ENCODE results near the gene AGRN. TPM values are rescaled to one million over a fixed set of nuclear protein-coding genes. Genes with fewer than 3 reads are reported as not detected.

AGRN gene
- total and polyA plus RNA-seq, 8 donors: 40.5 to 166 (median 71.4) TPM

- Histone ChIP-seq H3K9me3 (no peaks in the 10 kb centered on the region), H3K4me3 (no peak overlapping the region), H3K36me3 (no peaks in the 10 kb centered on the region), H3K27me3 (no peaks in the 10 kb centered on the region), H3K4me1 (peaks cover 0 to 7% (median 6%) of the 10 kb centered on the region in 3 donors), H3K27ac (no peak overlapping the region)
- whole genome bisulfite sequencing, 2 donors: 87 to 91% methylated on average over 42 to 43 of the region's 43 CpGs
- FAIRE-seq (no peak), DNase-seq (peak in 3 of 6 donors; percentile 32 to 68 (median 55)), ATAC-seq (no peak)
- no peak for TF ChIP-seq CTCF (IDR thresholded peaks at IDR 0.05)
- intact Hi-C loops (cut with DNase I): no loop called here
Measured at GRCh38 chr1:1083416-1084371, 63.8 kb downstream of the AGRN start.

GRCh38 chr1:1084372-1085170, 64.7 kb downstream of the AGRN start:
- TF ChIP-seq CTCF (IDR thresholded peaks at IDR 0.05): no peak
- no peak overlapping the region for H3K27ac ChIP-seq
- H3K36me3 ChIP-seq: no peaks in the 10 kb centered on the region
- ATAC-seq (no peak), FAIRE-seq (no peak), DNase-seq (peak in 3 of 6 donors; percentile 23 to 70 (median 53))
- H3K4me3 ChIP-seq: no peak overlapping the region
- H3K4me1 ChIP-seq: peaks cover 0 to 4% (median 4%) of the 10 kb centered on the region in 3 donors
- intact Hi-C loops (cut with DNase I): no loop called here
- 91 to 94% methylated on average over 36 to 38 of the region's 38 CpGs for WGBS, 2 donors
- H3K9me3 ChIP-seq: no peaks in the 10 kb centered on the region
- H3K27me3 ChIP-seq: no peaks in the 10 kb centered on the region

GRCh38 chr1:1085171-1085841, 65.4 kb downstream of the AGRN start:
- intact Hi-C loops (cut with DNase I): no loop called here
- Histone ChIP-seq H3K9me3 (no peaks in the 10 kb centered on the region), H3K4me1 (no peaks in the 10 kb centered on the region), H3K36me3 (no peaks in the 10 kb centered on the region), H3K27me3 (no peaks in the 10 kb centered on the region), H3K4me3 (no peak overlapping the region), H3K27ac (no peak overlapping the region)
- TF ChIP-seq CTCF (IDR thresholded peaks at IDR 0.05): no peak
- WGBS, 2 donors: 89 to 90% methylated on average over 17 to 30 of the region's 30 CpGs
- ATAC-seq (no peak), DNase-seq (peak in 2 of 6 donors; percentile 56 to 70), FAIRE-seq (no peak)

- FAIRE-seq: no peak
Measured at GRCh38 chr1:1085911-1086841, 66.3 kb downstream of the AGRN start.

More at GRCh38 chr1:1085911-1086841, 66.3 kb downstream of the AGRN start:
- DNase-seq: peak in 3 of 6 donors; percentile 26 to 62 (median 54)
- TF ChIP-seq CTCF (IDR thresholded peaks at IDR 0.05): no peak
- no peak overlapping the region for H3K27ac ChIP-seq
- intact Hi-C loops (cut with DNase I): no loop called here
- no peaks in the 10 kb centered on the region for H3K27me3 ChIP-seq
- no peak for ATAC-seq
- no peaks in the 10 kb centered on the region for H3K9me3 ChIP-seq
- WGBS, 2 donors: 90 to 92% methylated on average over 38 of the region's 38 CpGs
- H3K36me3 ChIP-seq: no peaks in the 10 kb centered on the region
- no peak overlapping the region for H3K4me3 ChIP-seq
- H3K4me1 ChIP-seq: no peaks in the 10 kb centered on the region

Measured in pancreas (tissue), 10 donors.